ENCODE measurements around the gene YJEFN3.

GRCh38 chr19:19575411-19575810 is 46.7 kb downstream of the YJEFN3 start:
- TF ChIP-seq GATA2 (IDR thresholded peaks at IDR 0.05; ENCODE audit: low read depth, low read length) (no peak), GATA3 (IDR thresholded peaks at IDR 0.05; ENCODE audit: low read depth, low read length) (no peak)
